Measurements from ENCODE around the gene LPCAT2.

DNA sequence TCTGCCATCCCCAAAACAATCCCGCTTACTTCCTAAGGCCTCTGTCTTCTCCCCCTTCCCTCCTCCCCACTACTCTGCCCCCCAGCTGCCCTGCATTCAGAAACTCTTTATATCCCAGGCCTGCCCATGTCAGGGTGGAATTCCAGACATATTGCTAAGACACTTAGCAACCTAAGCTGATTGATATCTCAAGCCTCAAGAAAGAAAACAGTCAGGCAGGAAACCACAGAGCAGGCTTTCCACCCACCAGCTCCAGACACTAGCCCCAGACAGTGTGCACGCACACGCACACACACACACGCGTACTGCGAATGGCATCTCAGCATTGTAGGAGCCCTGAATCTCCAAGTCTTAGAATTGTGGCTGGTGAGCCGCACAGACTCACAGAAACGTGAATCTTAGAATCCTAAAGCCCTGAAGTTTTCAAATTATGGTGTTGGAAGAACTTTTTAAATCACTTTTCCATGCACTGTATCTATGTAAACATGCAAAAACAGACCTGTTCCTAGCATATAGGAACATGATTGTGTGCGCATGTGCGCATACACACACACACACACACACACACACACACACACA, 8.8 kb upstream of the LPCAT2 start:
- TF ChIP-seq, protein P1, sequence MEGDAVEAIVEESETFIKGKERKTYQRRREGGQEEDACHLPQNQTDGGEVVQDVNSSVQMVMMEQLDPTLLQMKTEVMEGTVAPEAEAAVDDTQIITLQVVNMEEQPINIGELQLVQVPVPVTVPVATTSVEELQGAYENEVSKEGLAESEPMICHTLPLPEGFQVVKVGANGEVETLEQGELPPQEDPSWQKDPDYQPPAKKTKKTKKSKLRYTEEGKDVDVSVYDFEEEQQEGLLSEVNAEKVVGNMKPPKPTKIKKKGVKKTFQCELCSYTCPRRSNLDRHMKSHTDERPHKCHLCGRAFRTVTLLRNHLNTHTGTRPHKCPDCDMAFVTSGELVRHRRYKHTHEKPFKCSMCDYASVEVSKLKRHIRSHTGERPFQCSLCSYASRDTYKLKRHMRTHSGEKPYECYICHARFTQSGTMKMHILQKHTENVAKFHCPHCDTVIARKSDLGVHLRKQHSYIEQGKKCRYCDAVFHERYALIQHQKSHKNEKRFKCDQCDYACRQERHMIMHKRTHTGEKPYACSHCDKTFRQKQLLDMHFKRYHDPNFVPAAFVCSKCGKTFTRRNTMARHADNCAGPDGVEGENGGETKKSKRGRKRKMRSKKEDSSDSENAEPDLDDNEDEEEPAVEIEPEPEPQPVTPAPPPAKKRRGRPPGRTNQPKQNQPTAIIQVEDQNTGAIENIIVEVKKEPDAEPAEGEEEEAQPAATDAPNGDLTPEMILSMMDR (IDR thresholded peaks at IDR 0.05): no peak
- TF ChIP-seq POLR2A (IDR thresholded peaks at IDR 0.05): no peak
